Measurements from ENCODE around the gene GPR18. TPM values are rescaled to one million over a fixed set of nuclear protein-coding genes. Genes with fewer than 3 reads are reported as not detected.

GPR18 gene
- total RNA-seq: 0.54 TPM

GRCh38 chr13:99258210-99258860 is at the start of gene GPR18:
Gene GPR18, minus strand, starts transcription at chr13:99258379. Its CDS starts 2,507 bp downstream, at chr13:99255872.
- DNase-seq (ENCODE audit: low read depth in 2 of 3, low spot score in 2 of 3): peak in 1 of 3 donors; percentile 38

- peak in 2 of 3 donors; percentile 65 to 67 for DNase-seq (ENCODE audit: low read depth in 2 of 3, low spot score in 2 of 3)
These were observed 49.6 kb upstream of the GPR18 start for GRCh38 chr13:99307648-99308339.

GRCh38 chr13:99307247-99307646 is 49.1 kb upstream of the GPR18 start, which contains the start of gene GPR183:
Gene GPR183, minus strand, starts transcription at chr13:99307399. Its CDS starts 11,254 bp downstream, at chr13:99296145.
- peak; percentile 50 to 79 (median 69) for DNase-seq (ENCODE audit: low read depth in 2 of 3, low spot score in 2 of 3)

GRCh38 chr13:99305566-99305965 is 47.4 kb upstream of the GPR18 start:
- DNase-seq (ENCODE audit: low read depth in 2 of 3, low spot score in 2 of 3): no peak

- DNase-seq (ENCODE audit: low read depth in 2 of 3, low spot score in 2 of 3): no peak
These were observed 47.0 kb upstream of the GPR18 start for GRCh38 chr13:99305158-99305557.

GRCh38 chr13:99304541-99304940 is 46.4 kb upstream of the GPR18 start:
- DNase-seq (ENCODE audit: low read depth in 2 of 3, low spot score in 2 of 3): no peak

- no peak for DNase-seq (ENCODE audit: low read depth in 2 of 3, low spot score in 2 of 3)
These were observed 45.8 kb upstream of the GPR18 start for GRCh38 chr13:99303863-99304521.

- DNase-seq (ENCODE audit: low read depth in 2 of 3, low spot score in 2 of 3): no peak
These were observed 44.7 kb upstream of the GPR18 start for GRCh38 chr13:99302637-99303505.

- no peak for DNase-seq (ENCODE audit: low read depth in 2 of 3, low spot score in 2 of 3)
These were observed 43.9 kb upstream of the GPR18 start for GRCh38 chr13:99301913-99302636.

GRCh38 chr13:99301056-99301838 is 43.1 kb upstream of the GPR18 start:
- no peak for DNase-seq (ENCODE audit: low read depth in 2 of 3, low spot score in 2 of 3)

GRCh38 chr13:99299920-99300341 is 41.8 kb upstream of the GPR18 start:
- no peak for DNase-seq (ENCODE audit: low read depth in 2 of 3, low spot score in 2 of 3)

- DNase-seq (ENCODE audit: low read depth in 2 of 3, low spot score in 2 of 3): peak in 1 of 3 donors; percentile 24
These were observed 41.2 kb upstream of the GPR18 start for GRCh38 chr13:99299256-99299919.

- no peak for DNase-seq (ENCODE audit: low read depth in 2 of 3, low spot score in 2 of 3)
These were observed 39.9 kb upstream of the GPR18 start for GRCh38 chr13:99298056-99298455.

- DNase-seq (ENCODE audit: low read depth in 2 of 3, low spot score in 2 of 3): no peak
These were observed 39.2 kb upstream of the GPR18 start for GRCh38 chr13:99297331-99297730.

- no peak for DNase-seq (ENCODE audit: low read depth in 2 of 3, low spot score in 2 of 3)
These were observed 38.2 kb upstream of the GPR18 start for GRCh38 chr13:99296398-99296797.

GRCh38 chr13:99295488-99296252 is 37.5 kb upstream of the GPR18 start:
- no peak for DNase-seq (ENCODE audit: low read depth in 2 of 3, low spot score in 2 of 3)

GRCh38 chr13:99294958-99295357 is 36.8 kb upstream of the GPR18 start:
- no peak for DNase-seq (ENCODE audit: low read depth in 2 of 3, low spot score in 2 of 3)

GRCh38 chr13:99294198-99294597 is 36.0 kb upstream of the GPR18 start:
- no peak for DNase-seq (ENCODE audit: low read depth in 2 of 3, low spot score in 2 of 3)

Measured in hematopoietic multipotent progenitor cell (in vitro differentiated cells).